Spleen (tissue), 11 donors: ENCODE data around the gene PKN1. TPM values are rescaled to one million over a fixed set of nuclear protein-coding genes. Genes with fewer than 3 reads are reported as not detected.

Experiments
- DNase-seq: peaks from one replicate; pipeline ENCODE4 v3.0.0-alpha.2; 2020
- H3K27ac ChIP-seq, 8 donors: fragments of 200-600 bp; sonication (generic) in 7 of 8; 1 replicate in 4 of 8; 2 replicates in 4 of 8; pipeline versions ENCODE4 v1.5.0 to v1.8.0; 2016 to 2021; ENCODE audit warnings: inconsistent platforms in 4 of 8, mild to moderate bottlenecking in 4 of 8, moderate library complexity in 1 of 8
- H3K27me3 ChIP-seq, 7 donors: fragments of 200-600 bp; sonication (generic) in 6 of 7; replicated peaks in 1 of 7; 1 replicate in 4 of 7; 2 replicates in 3 of 7; pipeline versions ENCODE4 v1.5.0 to v1.8.0; 2016 to 2021; ENCODE audit warnings: inconsistent platforms in 3 of 7, mild to moderate bottlenecking in 1 of 7
- H3K36me3 ChIP-seq, 6 donors: fragments of 200-600 bp; sonication (generic) in 5 of 6; 1 replicate in 4 of 6; 2 replicates in 2 of 6; pipeline versions ENCODE4 v1.5.0 to v1.8.0; 2016 to 2021; ENCODE audit warnings: inconsistent platforms in 2 of 6
- H3K4me1 ChIP-seq, 6 donors: fragments of 200-600 bp; sonication (generic) in 5 of 6; 1 replicate in 3 of 6; 2 replicates in 3 of 6; pipeline versions ENCODE4 v1.5.0 to v1.8.0; 2016 to 2021; ENCODE audit warnings: inconsistent platforms in 3 of 6
- H3K4me3 ChIP-seq, 8 donors: fragments of 200-600 bp; sonication (generic) in 7 of 8; 1 replicate in 4 of 8; 2 replicates in 4 of 8; pipeline versions ENCODE4 v1.5.0 to v1.8.0; 2016 to 2021; ENCODE audit warnings: inconsistent platforms in 4 of 8, mild to moderate bottlenecking in 4 of 8, moderate library complexity in 2 of 8
- H3K9me3 ChIP-seq, 8 donors: fragments of 200-600 bp; sonication (generic) in 7 of 8; 1 replicate in 4 of 8; 2 replicates in 4 of 8; pipeline versions ENCODE4 v1.5.0 to v1.8.0; 2016 to 2021; ENCODE audit warnings: inconsistent platforms in 4 of 8
- POLR2A ChIP-seq, 3 donors: fragments of 450-650 bp; IDR thresholded peaks; one replicate each; pipeline ENCODE4 v1.5.1; 2017; ENCODE audit warnings: antibody characterized with exemption in 3 of 3, mild to moderate bottlenecking in 1 of 3
- POLR2AphosphoS5 ChIP-seq, 3 donors: sonication (generic); formaldehyde crosslinking; IDR thresholded peaks; one replicate each; pipeline ENCODE4 v1.5.1; 2017; ENCODE audit warnings: antibody characterized with exemption in 3 of 3
- WGBS, 5 donors: extraction: QIAGEN DNeasy Blood & Tissue Kit in 3 of 5; methylation state at CpG; one replicate each; pipeline versions ENCODE4 v1.1.5 to v1.1.7; 2013 to 2018; 5-methylcytosine and 5-hydroxymethylcytosine counted together
- intact Hi-C: fragments of 100-400 bp; cut with DNase I; formaldehyde crosslinking; loops from one replicate; pipeline ENCODE4 v1.15.0; 2023; ENCODE audit warnings: low total_unique reads
- polyA plus RNA-seq, 3 donors: library from polyadenylated mRNA; stranded (reverse); fragments of 200-250 nt; gene quantifications; one replicate each; pipeline ENCODE4 v1.2.1, GENCODE V29; 2013
- total RNA-seq, 7 donors: library from RNA; depleted of rRNA in 3 of 7; stranded (reverse); fragments of >200 nt in 3 of 7; fragmentation: NEBNext Ultra II Directional in 4 of 7; extraction: Animal tissue kit (Norgen Biotek cat#: 25700) in 4 of 7; gene quantifications; one replicate each; pipeline versions ENCODE4 v1.1.0 to v1.2.1, GENCODE V29; 2016 to 2021
- TF ChIP-seq, protein P1 (sequence below), 11 experiments: fragments of 200-600 bp in 7 of 11; fragments of 450-650 bp in 4 of 11; sonication (generic) in 4 of 11; IDR thresholded peaks in 8 of 11; conservative IDR thresholded peaks in 3 of 11; 1 replicate in 7 of 11; 2 replicates in 4 of 11; pipeline versions ENCODE4 v1.4.0 to v1.8.0; 2016 to 2021; ENCODE audit warnings: antibody characterized with exemption in 11 of 11, inconsistent platforms in 4 of 11, mild to moderate bottlenecking in 1 of 11
- donor health status: healthy with polysubstance abuse.
- donor health status: DM: no; HTN: no; CAD: no; lungs with moderate emphysema.
- donor health status: DM: no; HTN: no; CAD: no.
- donor health status: Bipolar disorder and iron deficiency.
- donor health status: healthy.
- donor health status: DM: no; HTN: no; CAD: no.
- donor health status: DM: yes; HTN: yes; CAD: no.

PKN1 gene
- total and polyA plus RNA-seq, 10 donors, result 93.3 to 213 (median 166) TPM

- Histone ChIP-seq H3K27me3 (no peaks in the 10 kb centered on the region), H3K4me3 (peak overlapping the region in 7 of 8 donors; percentile 6 to 61 (median 15)), H3K36me3 (peaks cover 6 to 100% (median 100%) of the 10 kb centered on the region in 6 donors), H3K4me1 (peaks cover 20 to 86% (median 57%) of the 10 kb centered on the region in 6 donors), H3K9me3 (no peaks in the 10 kb centered on the region), H3K27ac (peak overlapping the region; percentile 59 to 89 (median 77))
- DNase-seq, result peak; percentile 97
- TF ChIP-seq, protein P1, sequence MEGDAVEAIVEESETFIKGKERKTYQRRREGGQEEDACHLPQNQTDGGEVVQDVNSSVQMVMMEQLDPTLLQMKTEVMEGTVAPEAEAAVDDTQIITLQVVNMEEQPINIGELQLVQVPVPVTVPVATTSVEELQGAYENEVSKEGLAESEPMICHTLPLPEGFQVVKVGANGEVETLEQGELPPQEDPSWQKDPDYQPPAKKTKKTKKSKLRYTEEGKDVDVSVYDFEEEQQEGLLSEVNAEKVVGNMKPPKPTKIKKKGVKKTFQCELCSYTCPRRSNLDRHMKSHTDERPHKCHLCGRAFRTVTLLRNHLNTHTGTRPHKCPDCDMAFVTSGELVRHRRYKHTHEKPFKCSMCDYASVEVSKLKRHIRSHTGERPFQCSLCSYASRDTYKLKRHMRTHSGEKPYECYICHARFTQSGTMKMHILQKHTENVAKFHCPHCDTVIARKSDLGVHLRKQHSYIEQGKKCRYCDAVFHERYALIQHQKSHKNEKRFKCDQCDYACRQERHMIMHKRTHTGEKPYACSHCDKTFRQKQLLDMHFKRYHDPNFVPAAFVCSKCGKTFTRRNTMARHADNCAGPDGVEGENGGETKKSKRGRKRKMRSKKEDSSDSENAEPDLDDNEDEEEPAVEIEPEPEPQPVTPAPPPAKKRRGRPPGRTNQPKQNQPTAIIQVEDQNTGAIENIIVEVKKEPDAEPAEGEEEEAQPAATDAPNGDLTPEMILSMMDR (IDR thresholded peaks at IDR 0.05 in 8 of 11, conservative IDR thresholded peaks at IDR 0.05 in 3 of 11), result peak; percentile 88 to 98 (median 94)
- TF ChIP-seq POLR2A (IDR thresholded peaks at IDR 0.05) (no peak), POLR2AphosphoS5 (IDR thresholded peaks at IDR 0.05) (peak; percentile 88 to 94 (median 89))
- 27 to 49% (median 30%) methylated on average over 28 to 61 of the region's 61 CpGs for WGBS, 5 donors
- intact Hi-C loops, result no loop called here
These were observed 27.1 kb upstream of the PKN1 start for GRCh38 chr19:14405758-14406644.

GRCh38 chr19:14406645-14407401 lies 26.3 kb upstream of the PKN1 start:
- WGBS, 5 donors, result 86 to 92% (median 87%) methylated on average over 27 of the region's 27 CpGs
- DNase-seq, result peak; percentile 82
- H3K9me3 ChIP-seq, result no peaks in the 10 kb centered on the region
- H3K4me3 ChIP-seq, result peak overlapping the region in 4 of 8 donors; percentile 6 to 61 (median 16)
- peak overlapping the region; percentile 59 to 89 (median 77) for H3K27ac ChIP-seq
- peaks cover 27 to 86% (median 57%) of the 10 kb centered on the region in 6 donors for H3K4me1 ChIP-seq
- peaks cover 6 to 100% (median 100%) of the 10 kb centered on the region in 6 donors for H3K36me3 ChIP-seq
- TF ChIP-seq, protein P1 (IDR thresholded peaks at IDR 0.05 in 8 of 11, conservative IDR thresholded peaks at IDR 0.05 in 3 of 11), result no peak
- peak in 2 of 3 donors; percentile 25 to 67 for TF ChIP-seq POLR2AphosphoS5 (IDR thresholded peaks at IDR 0.05)
- intact Hi-C loops, result no loop called here
- H3K27me3 ChIP-seq, result no peaks in the 10 kb centered on the region

DNA sequence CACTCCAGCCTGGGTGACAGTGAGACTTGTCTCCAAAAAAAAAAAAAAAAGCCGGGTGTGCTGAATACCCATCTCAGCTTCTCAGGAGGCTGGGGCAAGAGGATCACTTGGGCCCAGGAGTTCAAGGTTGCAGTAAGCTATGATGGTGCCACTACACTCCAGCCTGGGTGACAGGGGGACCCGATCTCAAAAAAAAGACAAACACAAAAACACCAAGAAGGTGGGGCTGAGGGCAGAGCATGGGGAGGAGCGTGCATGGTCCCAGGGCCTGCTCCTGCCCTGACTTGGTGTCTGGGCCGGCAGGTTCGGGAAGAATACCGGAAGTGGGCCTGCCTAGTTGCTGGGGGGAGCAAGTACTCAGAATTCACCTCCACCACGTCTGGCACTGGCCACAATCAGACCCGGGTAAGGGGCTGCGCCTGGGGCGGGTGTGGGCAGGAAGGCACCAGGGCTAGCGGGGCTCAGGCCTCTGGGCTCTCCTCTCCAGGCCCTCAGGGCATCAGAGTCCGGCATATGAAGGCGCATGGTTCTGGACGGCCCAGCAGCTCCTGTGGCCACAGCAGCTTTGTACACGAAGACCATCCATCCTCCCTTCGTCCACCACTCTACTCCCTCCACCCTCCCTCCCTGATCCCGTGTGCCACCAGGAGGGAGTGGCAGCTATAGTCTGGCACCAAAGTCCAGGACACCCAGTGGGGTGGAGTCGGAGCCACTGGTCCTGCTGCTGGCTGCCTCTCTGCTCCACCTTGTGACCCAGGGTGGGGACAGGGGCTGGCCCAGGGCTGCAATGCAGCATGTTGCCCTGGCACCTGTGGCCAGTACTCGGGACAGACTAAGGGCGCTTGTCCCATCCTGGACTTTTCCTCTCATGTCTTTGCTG lies 25.3 kb upstream of the PKN1 start:
- DNase-seq, result no peak
- TF ChIP-seq, protein P1 (IDR thresholded peaks at IDR 0.05 in 8 of 11, conservative IDR thresholded peaks at IDR 0.05 in 3 of 11), result no peak
- peak; percentile 70 to 85 (median 77) for TF ChIP-seq POLR2AphosphoS5 (IDR thresholded peaks at IDR 0.05)
- WGBS, 5 donors, result 66 to 87% (median 78%) methylated on average over 12 to 20 of the region's 20 CpGs
- H3K4me3 ChIP-seq, result no peak overlapping the region
- peaks cover 38 to 86% (median 65%) of the 10 kb centered on the region in 6 donors for H3K4me1 ChIP-seq
- peaks cover 8 to 100% (median 100%) of the 10 kb centered on the region in 6 donors for H3K36me3 ChIP-seq
- H3K9me3 ChIP-seq, result no peaks in the 10 kb centered on the region
- peak overlapping the region in 6 of 8 donors; percentile 35 to 89 (median 82) for H3K27ac ChIP-seq
- intact Hi-C loops, result no loop called here
- H3K27me3 ChIP-seq, result no peaks in the 10 kb centered on the region
